Measurements from ENCODE around the gene MAP3K13.

GRCh38 chr3:185489462-185489861, 126.5 kb downstream of the MAP3K13 start:
- TF ChIP-seq CTCF (IDR thresholded peaks at IDR 0.05; ENCODE audit: low read depth, low read length) (no peak), EZH2phosphoT487 (IDR thresholded peaks at IDR 0.05; ENCODE audit: low read depth) (no peak)
